NCI-H510A (cell line): ENCODE data around the gene SEMA3C.

ENCODE experiments used
- DNase-seq: peaks from one replicate; lab custom pipeline; 2025; lab: John Stamatoyannopoulos, UW

SEMA3C gene

DNA sequence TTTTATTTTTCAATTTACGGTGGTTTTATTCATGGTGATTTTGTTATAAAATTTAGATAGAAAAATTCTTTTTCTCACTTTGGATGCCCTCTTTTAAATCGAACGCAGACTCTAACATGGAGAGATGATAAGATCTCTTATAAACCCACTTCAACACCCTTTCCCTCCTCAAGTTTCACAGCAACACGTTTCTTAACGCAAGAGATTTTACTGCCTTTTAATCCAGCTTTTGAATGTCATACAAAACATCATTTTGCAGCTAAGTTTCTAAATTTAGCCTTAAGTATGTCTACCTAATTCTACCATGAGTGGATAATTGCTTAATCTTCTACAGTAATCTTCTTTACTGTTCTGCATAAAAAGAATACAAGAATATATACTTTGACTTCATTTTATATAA lies 70.0 kb downstream of the SEMA3C start:
- DNase-seq = no peak

DNA sequence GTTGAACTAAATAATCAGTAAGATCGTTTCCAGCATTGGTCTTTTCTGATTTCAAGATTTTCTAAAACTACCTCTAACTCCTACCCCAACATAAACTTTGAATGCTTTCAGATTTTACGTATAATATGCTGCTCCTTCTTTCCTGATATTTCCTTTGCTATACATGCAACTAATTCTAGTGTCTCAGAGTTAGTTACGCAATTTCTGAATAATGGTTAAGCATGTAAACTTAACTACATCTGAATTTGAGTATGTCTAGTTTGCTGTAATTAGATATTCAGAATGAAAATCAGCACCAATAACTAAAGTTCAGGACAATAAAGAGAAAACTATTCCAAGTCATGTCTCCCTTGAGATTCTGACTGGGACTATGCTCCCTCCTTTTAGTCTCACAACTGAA lies 71.0 kb downstream of the SEMA3C start:
- DNase-seq = no peak

DNA sequence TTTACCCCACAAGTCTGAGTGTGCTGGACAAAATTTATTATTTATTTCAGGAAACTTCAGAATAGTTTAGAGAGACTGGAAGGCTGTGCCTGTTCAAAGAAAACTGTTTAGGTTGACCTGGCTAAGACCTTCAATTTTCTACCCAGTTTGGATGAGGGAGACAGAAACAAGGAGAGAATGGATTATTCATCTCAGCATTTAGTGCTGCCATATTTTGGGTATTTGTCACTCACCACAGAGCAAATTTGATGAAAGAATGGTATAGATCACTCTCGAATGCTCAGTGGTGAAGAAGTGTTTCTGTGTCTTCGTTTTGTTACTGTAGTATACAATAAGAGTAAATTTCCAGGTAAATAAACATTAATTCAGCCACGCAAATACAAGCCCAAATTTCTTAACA lies 71.8 kb downstream of the SEMA3C start:
- no peak for DNase-seq

DNA sequence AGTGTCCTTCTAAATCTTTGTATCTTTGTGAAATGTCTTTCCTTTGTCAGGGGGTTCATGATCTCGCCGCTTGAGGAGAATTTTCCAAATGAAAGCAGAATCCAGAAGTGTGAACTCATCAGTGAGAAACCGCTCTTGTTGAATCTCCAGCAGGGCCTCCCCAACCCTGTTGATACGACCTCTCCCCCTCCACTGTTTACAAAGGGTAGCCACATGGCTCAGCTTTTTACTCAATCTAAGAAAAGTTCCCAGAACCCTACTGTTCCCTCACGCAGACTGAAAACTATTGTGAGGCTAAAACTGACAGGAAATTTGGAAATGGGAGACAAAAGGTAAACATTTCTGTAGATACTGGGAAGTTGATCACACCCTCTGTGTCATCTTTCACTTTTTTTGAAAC lies 73.9 kb downstream of the SEMA3C start:
- DNase-seq = no peak

DNA sequence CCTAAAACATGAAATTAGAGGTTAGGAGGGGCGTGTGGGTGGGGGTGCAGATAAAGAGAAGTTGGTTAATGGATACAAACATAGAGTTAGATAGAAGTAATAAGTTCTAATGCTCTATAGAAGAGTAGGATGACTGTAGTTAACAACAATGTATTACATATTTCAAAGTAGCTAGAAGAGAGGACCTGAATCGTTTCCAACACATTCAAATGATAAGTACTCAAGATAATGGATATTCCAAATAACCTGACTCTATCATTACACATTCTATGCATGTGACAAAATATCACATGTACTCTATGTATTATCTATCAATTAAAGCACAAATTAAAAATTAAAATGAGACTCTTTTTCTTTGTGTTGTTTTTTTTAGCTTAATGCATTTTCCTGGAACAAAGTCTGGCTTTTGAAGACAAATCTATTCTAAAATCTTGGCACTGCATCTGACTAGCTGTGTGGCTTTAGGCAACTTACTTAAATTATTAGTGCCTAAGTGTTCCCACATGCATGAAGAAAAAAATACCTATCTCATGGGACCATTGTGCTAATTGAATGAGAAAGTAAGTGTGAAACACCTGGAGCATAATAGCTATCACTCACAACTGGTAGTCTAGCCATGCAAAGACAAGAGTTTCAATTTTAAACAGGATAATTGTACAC lies 75.7 kb downstream of the SEMA3C start:
- DNase-seq = no peak

DNA sequence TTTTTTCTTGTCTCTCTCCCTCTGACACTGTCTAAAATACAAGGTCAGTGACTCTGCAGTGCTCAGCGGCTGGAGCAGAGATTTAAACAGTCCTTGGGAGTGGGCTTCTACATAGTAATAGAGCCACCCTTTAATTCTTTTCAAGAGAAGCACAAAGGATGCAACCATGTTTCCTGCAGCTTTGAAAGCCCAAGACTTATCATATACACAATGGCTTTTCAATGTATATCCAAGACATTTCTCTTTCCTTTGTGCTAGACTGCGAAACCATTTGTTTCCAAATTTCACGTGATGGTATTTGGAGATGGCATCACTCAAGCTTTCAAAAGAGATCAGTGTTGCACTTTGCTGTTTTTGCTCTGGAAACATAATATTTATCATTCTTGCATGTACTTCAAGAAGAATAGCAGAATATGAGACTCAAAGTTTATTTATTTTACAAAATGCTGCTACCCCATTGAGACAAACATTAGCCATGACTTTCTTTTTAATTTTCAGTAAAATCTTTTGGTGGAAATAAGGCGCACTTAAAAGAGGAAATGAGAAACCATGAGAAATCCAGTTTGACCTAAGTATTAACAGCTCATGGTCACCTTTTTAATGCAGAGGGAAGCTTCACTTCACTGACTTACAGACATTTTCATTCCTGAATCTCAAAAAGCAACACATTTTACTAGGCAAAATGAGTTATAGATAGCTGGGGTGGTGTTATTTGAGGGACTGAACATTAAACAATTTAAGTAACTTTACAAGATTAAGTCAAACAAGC lies 76.6 kb downstream of the SEMA3C start:
- DNase-seq = no peak

DNA sequence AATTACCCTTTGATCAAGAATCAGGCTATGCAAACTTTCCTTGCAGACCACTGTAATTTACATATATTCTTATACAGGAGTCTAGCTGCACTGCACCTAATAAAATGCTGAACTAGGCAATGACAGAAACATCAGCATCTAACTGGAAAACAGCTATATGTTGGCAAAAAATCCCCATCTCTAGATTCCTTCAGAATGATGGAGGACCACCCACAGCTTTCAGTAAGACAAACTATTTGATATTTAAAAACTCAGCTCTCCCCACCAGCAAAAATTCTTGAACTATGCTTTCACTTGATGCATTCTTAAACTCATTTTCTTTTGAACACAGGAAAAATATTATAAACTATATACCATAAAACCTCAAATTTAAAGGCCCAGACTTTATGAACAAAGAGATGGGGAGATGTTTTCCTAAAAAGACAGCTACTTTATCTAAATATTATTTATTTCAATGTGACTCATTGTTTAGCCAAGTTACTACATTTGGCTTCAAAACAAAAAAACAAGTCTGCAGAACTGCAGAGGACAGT lies 77.4 kb downstream of the SEMA3C start:
- no peak for DNase-seq

DNA sequence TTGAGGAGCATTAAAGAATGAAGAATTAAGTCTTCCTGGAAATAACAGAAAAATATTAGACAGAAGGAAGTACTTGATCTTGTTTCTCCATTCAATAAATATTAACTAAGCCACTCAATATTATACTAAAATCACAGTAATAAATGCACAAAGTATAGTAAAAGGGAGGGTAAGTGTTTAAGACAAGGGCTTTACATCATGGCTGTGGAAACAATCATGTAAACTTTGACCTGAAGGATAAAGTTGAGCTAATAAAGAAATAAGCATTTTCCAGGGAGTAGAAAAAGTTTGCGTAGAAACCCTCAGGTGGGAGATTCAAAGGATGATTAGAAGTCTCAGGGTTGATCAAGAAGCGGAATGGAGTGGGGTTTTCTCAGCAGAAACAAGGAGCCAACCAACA lies 78.2 kb downstream of the SEMA3C start:
- DNase-seq = no peak

DNA sequence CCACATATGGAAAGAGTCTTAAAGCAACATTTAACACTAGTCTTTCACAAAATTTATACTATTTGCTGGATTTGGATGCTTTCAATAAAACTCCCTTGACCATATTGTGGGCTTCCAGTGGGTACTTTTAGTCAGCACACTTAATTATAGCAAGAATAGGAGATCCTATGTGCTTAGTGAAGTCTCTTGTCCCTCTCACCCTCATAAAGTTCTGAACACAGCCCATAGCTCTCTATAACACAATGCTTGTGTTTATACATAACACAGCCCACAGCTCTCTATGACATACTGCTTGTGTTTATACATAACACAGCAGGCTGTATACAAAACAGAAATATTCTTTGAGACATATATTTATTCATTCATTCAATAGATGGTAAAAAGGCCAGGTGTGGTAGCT lies 79.0 kb downstream of the SEMA3C start:
- DNase-seq = no peak

DNA sequence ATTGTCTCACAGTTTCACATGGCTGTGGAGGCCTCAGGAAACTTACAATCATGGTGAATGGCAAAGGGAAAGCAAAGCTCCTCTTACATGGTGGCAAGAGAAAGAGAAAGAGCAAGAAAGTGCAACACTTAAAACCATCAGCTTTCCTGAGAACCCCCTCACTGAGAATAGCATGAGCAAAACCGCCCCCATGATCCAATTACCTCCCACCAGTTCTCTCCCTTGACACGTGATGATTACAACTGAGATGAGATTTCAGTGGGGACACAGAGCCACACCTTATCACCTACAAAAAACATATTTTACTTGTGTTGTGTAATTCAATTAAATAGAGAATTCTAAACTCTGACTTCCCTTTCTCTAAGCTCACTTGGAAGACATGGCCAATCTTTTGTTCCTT lies 80.2 kb downstream of the SEMA3C start:
- no peak for DNase-seq

DNA sequence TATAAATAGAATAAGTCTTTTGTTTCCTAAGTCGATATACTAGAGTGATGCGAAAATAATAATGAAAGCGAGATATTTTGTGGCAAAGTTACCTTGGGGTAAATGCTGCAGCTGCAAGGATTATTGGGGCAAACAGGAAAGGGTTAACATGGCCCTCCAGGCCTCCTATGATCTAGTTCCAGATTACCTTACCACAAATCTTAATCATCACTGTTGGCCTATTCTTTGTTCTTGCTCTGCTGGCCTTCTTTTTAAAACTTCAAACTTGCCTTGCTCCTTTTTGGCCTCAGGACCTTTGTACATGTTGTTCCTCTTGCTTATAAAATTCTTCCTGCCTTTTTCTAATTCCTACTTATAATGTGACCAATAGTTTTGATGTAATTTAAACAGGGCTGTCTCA lies 81.5 kb downstream of the SEMA3C start:
- no peak for DNase-seq

DNA sequence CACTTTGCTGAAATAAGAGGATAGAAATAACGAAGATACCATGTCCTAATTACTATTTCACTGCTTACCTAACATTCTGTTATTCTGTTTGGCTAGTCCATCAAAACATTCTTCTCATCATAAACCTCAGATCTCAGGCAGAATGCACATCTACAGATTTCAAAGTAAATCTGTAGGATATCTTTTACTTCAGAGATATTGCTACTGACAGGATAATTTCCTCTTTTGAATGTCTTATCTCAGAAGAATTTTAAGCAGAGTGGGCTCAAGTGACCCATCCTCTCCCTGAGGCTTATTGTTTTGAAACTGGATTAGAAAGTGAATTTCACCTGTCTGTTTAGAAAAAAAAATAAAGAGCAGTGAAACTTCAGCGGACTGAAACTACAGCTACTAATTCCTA lies 83.6 kb downstream of the SEMA3C start:
- DNase-seq = no peak

DNA sequence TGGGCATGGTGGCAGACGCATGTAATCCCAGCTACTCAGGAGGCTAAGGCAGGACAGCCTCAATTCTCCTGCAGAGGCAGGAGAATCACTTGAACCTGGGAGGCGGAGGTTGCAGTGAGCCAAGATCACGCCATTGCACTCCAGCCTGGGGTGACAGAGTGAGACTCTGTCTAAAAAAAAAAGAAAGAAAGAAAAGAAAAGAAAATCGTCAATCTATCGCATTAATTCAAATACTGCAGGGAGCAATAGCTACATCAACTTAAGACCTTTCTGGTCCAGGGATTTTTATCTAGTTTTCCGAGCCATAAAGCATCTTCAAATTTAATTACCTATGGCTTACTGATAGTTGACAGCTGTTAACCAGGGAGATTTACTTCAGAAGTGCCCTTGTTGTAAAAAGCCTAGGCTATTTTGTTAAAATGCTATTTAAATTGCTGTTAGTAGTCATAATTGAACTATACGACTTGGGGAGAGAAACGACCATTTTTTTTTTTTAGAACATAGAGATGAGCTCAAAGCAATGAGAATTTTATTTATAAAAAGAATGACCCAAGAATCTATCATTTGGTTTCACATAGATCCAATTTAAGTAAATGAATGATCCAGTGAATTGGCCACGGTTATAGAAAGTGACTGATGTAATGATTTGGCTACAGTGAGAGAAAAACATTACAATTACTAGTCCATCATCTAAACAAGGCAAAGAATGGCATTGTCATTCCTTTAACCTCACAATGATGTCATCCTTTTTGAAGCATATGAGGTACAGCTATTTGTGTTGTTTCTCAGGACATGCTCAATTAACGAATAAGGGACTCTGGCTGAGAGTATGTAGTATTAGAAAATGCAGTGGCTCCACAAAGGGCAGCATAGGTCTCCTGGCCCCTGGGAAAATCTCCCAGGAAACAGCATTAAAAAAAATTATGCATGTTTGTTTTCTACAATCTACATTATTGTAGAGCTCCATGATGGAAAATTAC lies 85.3 kb downstream of the SEMA3C start:
- no peak for DNase-seq

DNA sequence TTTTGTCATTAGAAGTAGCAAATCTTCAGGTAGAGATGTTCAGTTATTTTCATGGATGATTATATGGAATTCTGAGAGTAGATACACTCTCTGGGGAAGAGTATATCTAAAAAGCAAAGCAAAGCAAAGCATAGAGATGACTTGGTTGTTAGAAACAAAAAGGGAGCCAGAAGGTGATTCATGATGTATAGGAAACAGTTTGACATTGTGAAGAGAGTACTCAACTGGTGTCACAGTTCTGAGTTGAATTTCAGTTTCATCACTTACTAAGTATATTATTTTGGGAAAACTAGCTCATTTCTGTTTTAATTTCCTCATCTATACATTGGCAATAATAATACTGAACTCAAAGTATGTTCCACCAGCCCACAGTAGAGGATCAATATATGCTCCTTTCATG lies 86.8 kb downstream of the SEMA3C start:
- no peak for DNase-seq

DNA sequence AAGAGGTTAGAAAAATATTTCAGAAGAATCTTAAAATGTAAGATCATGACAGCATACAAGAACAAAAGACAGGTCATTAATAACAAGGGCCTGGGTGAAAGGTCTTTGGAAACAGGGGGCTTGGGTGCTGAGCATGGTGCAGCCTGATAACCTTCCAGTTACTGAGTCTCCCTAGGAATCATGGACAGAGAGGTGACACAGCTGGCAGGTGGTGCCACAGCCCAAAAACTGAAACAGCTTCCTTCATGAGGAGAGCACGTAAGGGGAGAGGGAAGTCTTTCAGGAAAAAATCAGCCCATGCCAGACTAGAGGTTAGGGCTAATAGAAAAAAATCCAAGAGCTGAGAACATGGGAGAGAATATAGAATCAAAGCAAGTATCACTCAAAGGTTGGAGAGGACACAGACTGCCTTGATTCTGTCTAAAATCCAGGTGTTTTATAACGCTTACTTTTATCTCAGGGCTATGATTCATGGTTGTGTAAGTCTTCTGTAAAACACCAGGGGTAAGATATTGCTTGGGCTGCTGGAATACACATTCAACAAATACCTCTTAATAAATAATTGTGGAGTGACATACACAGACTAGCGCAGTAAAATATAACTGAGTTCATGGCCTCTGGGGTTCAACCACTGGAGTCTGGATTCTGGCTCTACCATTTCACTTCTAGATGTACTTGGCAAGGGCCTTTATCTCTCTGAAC lies 88.1 kb downstream of the SEMA3C start:
- DNase-seq = no peak

DNA sequence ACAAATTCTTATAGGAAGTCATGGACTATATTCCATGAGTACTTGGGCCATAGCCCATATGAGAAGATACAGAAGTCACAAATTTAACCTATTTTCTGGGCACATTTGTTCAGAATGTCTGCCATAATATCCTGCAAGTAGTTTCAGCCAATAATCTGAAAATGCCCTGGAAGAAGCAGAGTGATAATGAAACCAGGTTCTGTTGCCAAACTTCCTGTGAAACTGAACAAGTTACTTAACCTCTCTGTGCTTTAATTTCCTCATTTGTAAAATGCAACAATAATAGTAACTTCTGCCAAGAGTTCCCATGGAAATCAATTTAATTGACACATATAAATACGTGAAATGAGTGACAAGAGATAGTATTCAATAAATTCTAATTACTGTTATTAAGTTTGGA lies 88.8 kb downstream of the SEMA3C start:
- DNase-seq = no peak

DNA sequence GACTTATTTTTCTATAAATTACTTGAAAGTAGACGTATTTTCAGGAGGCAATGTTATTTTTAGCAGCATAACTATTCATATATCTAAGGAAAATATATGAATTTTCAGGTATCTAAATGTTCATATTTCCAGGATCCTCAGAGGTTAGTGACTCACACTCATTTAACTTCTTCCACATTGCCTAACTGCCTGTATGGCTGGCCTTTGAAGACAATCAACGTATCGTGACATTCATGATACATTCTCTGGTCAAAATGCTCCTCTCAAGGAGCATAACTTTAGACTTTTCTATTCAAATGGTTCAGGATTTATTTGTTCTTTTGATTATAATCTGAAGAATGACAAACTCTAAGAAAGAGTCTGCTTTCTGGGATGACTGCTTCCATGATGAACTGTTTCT lies 89.3 kb downstream of the SEMA3C start:
- DNase-seq = no peak

DNA sequence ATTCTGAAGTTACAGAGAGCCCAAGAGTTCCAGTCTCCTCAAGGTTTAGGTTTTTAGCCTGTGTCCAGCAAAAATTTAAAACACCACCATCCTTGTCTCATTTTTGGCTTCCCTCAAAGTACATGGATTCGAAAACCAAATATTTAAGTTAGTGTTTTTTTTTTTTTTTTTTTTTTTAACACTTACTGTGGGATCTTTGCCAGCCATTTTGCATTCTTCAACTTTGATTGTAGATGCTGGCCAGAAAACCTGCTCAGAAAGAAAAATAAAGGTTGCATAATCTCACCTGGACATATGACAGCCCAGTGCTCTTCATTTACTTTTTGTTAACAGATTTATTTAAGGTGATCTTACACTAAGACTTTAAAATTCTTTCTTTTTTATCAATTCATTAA lies 91.6 kb downstream of the SEMA3C start:
- no peak for DNase-seq

DNA sequence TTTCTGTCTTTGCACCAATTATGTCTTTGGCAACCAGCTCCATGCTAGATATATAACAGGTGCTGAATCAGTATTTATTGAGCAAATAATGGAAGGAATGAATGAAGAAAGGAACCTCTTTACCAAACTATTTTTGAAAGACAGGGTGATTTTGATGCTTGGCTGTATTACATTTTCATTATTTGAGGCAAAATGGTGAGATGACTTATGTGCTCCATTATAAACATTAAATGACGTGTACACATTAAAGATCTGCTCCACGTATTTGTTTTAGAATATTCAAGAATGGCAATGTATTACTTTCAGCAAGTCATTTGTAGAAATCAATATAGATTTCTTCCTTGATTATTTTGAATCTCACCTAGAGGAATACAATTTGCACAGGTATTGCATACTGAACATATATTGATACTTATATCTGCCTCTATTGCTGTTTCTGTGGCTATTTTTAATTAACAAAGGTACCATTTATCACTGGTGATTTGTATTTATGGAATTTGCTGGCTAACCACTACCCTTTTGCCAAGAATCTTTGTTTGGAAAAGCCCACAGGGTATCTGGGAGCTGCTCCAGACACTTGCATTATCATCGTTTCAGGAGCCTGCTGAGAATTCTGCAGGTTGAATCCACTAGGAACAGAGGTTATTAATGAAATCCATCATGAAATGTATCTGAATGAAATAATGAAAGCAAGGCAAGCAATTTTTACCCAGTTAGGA lies 92.2 kb downstream of the SEMA3C start:
- DNase-seq = no peak

DNA sequence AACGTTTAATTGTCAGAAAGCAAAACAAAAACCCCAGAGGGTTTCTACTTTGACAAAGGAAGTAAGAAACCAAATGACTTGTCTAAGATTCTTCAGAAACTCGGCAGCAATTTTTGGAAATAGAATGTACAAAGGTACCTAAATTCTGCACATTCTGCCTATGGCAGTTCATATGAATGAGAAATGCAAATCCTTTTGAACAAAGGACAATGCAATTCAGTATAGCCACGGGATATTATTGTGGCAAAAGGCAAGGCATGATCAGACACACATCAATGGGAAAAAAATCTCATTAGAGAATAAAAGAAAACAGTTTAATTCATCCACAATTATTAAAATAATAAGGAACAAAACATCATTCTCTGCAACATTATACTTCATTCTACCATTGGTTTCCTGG lies 93.4 kb downstream of the SEMA3C start:
- DNase-seq = no peak

DNA sequence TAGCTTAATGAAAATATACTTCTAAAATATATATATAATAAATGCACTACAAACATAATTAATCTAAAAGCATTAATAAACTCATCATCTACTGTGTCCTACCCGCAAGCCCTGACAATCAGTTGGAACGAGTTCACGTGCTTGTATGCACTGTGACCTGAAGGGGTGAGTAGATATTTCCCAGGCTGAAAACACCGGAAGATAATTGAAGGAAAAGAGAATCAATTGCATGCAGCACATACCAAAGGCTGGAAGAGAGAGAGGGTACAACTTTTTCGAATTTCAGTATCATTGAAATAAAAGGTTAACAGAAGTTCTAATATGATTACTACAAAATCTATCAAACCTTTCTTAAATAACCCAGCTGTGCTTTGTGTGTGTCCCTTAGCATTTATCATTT lies 94.6 kb downstream of the SEMA3C start:
- DNase-seq = no peak
